Liver (tissue), 3 donors: Measurements from ENCODE around the gene ISM2.

Source experiments
- GABPA ChIP-seq, 2 donors: IDR thresholded peaks in 1 of 2; conservative IDR thresholded peaks in 1 of 2; 2 replicates each; pipeline ENCODE4 v1.6.1; 2016; ENCODE audit warnings: antibody characterized with exemption in 2 of 2, mild to moderate bottlenecking in 1 of 2, moderate library complexity in 1 of 2
- TAF1 ChIP-seq: conservative IDR thresholded peaks from 2 replicates; pipeline ENCODE4 v1.6.1; 2016; ENCODE audit warnings: antibody characterized with exemption, mild to moderate bottlenecking
- TF ChIP-seq, protein P1 (sequence below): fragments of 150-350 bp; IDR thresholded peaks from 2 replicates; pipeline ENCODE4 v1.5.1; 2017; ENCODE audit warnings: improper control_type of control experiment, low read depth, low read length; ENCODE audit not compliant: missing input control
- TF ChIP-seq, protein P2 (sequence below): IDR thresholded peaks from 2 replicates; pipeline ENCODE4 v1.6.1; 2016; ENCODE audit warnings: antibody characterized with exemption, mild to moderate bottlenecking
- donor health status: healthy.
- donor health status: healthy.

DNA sequence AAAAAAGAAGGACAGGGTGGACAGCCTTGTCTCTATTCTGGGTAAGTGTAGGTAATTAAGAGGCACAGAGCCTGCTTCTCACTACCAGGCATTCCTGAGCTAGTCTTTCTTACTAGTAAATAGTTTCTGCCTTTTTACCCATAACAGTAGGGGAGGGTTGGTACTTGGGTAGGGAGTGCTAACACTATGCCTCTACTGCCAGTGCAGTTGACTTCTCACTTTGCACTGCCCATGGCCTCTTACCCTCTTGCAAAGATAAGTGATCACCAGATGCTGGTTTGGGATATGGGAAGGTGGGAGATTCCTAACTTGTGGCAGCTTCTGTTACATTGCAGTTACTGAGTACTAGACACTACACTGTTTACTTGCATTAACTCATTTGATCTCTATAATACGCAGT is 29.1 kb downstream of the ISM2 start:
- TF ChIP-seq, protein P1, sequence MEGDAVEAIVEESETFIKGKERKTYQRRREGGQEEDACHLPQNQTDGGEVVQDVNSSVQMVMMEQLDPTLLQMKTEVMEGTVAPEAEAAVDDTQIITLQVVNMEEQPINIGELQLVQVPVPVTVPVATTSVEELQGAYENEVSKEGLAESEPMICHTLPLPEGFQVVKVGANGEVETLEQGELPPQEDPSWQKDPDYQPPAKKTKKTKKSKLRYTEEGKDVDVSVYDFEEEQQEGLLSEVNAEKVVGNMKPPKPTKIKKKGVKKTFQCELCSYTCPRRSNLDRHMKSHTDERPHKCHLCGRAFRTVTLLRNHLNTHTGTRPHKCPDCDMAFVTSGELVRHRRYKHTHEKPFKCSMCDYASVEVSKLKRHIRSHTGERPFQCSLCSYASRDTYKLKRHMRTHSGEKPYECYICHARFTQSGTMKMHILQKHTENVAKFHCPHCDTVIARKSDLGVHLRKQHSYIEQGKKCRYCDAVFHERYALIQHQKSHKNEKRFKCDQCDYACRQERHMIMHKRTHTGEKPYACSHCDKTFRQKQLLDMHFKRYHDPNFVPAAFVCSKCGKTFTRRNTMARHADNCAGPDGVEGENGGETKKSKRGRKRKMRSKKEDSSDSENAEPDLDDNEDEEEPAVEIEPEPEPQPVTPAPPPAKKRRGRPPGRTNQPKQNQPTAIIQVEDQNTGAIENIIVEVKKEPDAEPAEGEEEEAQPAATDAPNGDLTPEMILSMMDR, result no peak
- TF ChIP-seq GABPA (IDR thresholded peaks at IDR 0.05 in 1 of 2, conservative IDR thresholded peaks at IDR 0.05 in 1 of 2) (no peak), TAF1 (no peak)
- TF ChIP-seq, protein P2, sequence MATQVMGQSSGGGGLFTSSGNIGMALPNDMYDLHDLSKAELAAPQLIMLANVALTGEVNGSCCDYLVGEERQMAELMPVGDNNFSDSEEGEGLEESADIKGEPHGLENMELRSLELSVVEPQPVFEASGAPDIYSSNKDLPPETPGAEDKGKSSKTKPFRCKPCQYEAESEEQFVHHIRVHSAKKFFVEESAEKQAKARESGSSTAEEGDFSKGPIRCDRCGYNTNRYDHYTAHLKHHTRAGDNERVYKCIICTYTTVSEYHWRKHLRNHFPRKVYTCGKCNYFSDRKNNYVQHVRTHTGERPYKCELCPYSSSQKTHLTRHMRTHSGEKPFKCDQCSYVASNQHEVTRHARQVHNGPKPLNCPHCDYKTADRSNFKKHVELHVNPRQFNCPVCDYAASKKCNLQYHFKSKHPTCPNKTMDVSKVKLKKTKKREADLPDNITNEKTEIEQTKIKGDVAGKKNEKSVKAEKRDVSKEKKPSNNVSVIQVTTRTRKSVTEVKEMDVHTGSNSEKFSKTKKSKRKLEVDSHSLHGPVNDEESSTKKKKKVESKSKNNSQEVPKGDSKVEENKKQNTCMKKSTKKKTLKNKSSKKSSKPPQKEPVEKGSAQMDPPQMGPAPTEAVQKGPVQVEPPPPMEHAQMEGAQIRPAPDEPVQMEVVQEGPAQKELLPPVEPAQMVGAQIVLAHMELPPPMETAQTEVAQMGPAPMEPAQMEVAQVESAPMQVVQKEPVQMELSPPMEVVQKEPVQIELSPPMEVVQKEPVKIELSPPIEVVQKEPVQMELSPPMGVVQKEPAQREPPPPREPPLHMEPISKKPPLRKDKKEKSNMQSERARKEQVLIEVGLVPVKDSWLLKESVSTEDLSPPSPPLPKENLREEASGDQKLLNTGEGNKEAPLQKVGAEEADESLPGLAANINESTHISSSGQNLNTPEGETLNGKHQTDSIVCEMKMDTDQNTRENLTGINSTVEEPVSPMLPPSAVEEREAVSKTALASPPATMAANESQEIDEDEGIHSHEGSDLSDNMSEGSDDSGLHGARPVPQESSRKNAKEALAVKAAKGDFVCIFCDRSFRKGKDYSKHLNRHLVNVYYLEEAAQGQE, result no peak
